ENCODE results near the gene CPNE4.
"Not testable (repeated sequence)": the region's sequence is repeated elsewhere in the genome, so short reads cannot be mapped to it uniquely, and the experiment has no call there.

CPNE4 gene

GRCh38 chr3:132016061-132017041, 18.5 kb downstream of the CPNE4 start:
- DNase-seq (ENCODE audit: low read depth, low spot score): no peak

GRCh38 chr3:132014105-132014504, 20.7 kb downstream of the CPNE4 start:
- DNase-seq (ENCODE audit: low read depth, low spot score): no peak

GRCh38 chr3:132009241-132009640, 25.6 kb downstream of the CPNE4 start:
- peak; percentile 14 for DNase-seq (ENCODE audit: low read depth, low spot score)

GRCh38 chr3:132008837-132009236, 26.0 kb downstream of the CPNE4 start:
- DNase-seq (ENCODE audit: low read depth, low spot score): no peak

- no peak for DNase-seq (ENCODE audit: low read depth, low spot score)
Measured at GRCh38 chr3:132007617-132008016, 27.2 kb downstream of the CPNE4 start.

- no peak for DNase-seq (ENCODE audit: low read depth, low spot score)
Measured at GRCh38 chr3:132006605-132007204, 28.1 kb downstream of the CPNE4 start.

GRCh38 chr3:132004571-132004970, 30.2 kb downstream of the CPNE4 start:
- DNase-seq (ENCODE audit: low read depth, low spot score): peak; percentile 85

- no peak for DNase-seq (ENCODE audit: low read depth, low spot score)
Measured at GRCh38 chr3:132003685-132004084, 31.1 kb downstream of the CPNE4 start.

DNA sequence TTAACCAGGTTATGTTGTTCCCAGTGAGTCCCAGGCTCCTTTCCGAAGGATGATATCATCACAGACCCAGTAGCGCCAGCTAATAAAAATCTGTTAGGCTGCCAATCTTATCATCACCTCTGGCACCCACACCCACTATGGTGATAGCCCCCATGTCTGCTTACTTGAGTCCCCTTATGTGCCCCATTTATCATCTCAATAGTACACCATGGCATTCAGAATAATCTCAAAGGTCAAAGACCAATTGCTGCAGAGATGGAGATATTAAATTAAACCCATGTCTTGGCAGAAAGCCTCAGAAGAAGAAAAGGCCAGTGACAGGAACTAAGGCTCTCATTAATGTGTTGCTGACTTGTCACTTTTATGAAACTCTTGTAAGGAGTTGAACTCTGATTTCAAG, 32.8 kb downstream of the CPNE4 start:
- DNase-seq (ENCODE audit: low read depth, low spot score): no peak

DNA sequence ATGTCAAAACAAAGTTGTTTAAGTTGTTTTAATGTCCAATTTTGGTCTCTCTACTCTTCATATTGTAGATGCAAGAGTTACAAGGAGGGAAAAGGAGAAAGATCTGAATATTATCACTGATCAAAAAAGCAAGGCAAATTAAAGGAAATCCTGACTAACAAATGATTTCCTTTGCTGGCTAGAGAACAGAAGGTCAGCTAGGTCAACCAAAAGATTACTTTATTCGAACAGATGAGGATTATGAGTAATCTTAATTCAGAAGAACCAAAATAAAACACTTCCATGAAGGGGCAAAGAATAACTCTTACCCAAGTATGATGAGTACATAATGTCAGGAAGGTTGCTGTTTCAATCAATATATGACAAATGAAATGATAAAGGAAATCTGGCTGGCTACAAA, 33.8 kb downstream of the CPNE4 start:
- no peak for DNase-seq (ENCODE audit: low read depth, low spot score)

- DNase-seq (ENCODE audit: low read depth, low spot score): no peak
Measured at GRCh38 chr3:131998027-131998426, 36.8 kb downstream of the CPNE4 start.

DNA sequence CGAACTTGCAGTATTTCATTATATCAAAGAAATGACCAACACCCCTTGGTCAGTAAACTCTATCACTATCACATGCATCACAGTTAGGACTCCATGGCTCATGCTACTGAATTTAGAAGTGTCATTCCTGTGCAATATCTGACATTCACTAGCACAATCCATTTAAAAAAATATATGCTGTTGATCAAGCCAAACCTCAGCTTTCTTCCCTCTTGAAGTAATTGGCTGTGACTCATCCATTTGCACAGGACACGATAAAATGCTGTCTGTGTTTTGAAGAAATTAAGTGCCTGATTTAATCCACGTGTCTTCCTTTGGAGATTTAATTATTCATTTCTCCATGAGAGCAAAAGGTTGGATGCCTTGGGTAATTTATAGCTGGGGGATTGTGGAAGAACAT, 38.9 kb downstream of the CPNE4 start:
- peak; percentile 64 for DNase-seq (ENCODE audit: low read depth, low spot score)

- DNase-seq (ENCODE audit: low read depth, low spot score): no peak
Measured at GRCh38 chr3:131989318-131989717, 45.5 kb downstream of the CPNE4 start.

- DNase-seq (ENCODE audit: low read depth, low spot score): no peak
Measured at GRCh38 chr3:131988209-131988608, 46.6 kb downstream of the CPNE4 start.

DNA sequence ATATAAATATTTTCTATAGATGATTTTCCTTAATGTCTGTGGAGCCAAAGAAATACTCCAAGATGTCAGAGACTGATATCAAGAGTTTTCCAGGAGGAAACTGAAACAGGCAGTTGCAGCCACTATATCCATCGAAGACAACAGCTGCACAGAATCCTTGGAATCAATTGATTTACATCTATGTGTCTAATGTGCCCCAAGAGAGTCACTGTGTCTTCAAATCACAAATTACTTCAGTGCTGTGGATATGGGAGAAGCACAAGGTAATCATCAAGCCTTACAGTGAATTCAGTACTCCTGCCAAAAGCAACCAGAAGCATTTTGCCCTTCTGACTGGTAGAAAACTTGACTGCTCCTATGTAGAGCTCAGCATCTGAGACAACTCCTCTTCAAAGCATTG, 51.1 kb downstream of the CPNE4 start:
- DNase-seq (ENCODE audit: low read depth, low spot score): no peak

DNA sequence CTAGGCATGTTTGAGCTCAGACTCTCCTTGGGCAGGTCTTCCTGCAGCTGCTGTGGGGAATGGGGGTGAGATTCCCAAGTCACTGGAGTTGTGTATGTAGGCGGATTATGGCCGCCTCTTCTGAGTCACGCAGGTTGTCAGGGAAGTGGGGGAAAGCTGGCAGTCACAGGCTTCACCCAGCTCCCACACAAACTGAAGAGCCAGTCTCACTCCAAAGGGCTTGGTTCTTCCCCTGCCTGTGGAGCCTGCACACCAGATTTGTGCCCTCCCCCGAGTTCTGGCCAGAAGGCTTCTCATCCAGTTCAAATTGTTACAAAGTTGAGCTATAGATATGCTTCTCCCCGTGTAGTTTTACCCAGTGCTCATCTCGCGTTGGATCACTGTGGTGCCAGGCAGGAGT, 53.5 kb downstream of the CPNE4 start:
- DNase-seq (ENCODE audit: low read depth, low spot score): no peak

- no peak for DNase-seq (ENCODE audit: low read depth, low spot score)
Measured at GRCh38 chr3:131976448-131976847, 58.4 kb downstream of the CPNE4 start.

DNA sequence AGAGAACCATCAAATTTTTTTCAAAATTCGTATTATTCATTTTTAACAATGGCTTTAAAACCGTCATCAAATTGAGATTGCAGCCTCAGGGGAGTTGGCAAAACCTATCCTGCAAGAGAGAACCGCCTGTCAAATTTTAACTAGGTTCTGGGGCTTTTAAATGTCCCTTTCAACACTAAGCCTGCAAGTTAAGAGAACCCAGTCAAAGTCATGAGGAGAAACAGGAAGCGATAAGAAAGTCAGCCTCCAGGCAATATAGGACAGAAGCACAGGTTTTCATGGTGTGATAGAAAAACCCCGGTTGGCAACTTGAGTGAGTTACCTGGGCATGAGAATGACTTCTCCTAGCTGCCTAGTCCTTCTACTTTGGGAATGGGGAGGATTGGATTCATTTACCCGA, 59.8 kb downstream of the CPNE4 start:
- DNase-seq (ENCODE audit: low read depth, low spot score): no peak

- peak; percentile 86 for DNase-seq (ENCODE audit: low read depth, low spot score)
Measured at GRCh38 chr3:131973731-131974130, 61.1 kb downstream of the CPNE4 start.

DNA sequence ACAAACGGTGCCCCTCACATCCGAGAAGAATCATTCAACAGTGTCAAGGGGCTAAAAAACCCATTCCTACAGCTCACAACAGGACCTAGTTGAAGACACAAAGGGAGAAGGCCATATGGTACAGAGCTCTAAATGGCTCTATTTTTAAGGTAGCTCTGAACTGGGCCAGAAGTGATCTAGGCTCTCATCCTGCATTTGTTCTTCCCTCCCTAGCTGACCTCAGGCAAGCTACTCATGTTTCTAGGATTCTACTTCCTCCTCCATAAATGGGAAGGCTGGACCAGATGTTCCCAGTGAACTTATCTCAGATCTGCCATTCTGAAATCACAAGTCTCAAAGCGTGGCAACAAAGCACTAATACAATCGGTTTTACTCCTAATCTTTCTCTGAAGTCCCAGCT, 62.3 kb downstream of the CPNE4 start:
- DNase-seq (ENCODE audit: low read depth, low spot score): no peak

- DNase-seq (ENCODE audit: low read depth, low spot score): peak; percentile 74
Measured at GRCh38 chr3:131972091-131972490, 62.7 kb downstream of the CPNE4 start.

DNA sequence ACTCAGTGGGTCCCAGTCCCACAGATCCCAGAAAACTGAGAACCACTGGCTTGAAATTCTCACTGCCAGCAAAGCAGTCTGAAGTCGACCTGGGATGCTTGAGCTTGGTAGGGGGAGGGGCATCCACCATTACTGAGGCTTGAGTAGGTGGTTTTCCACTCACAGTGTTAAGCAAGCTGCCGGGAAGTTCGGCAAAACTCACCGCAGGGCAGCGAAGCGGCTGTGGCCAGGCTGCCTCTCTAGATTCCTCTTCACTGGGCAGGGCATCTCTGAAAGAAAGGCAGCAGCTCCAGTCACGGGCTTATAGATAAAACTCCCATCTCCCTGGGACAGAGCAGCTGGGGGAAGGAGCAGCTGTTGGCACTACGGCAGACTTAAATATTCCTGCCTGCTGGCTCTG, 71.4 kb downstream of the CPNE4 start:
- not testable (repeated sequence) for DNase-seq (ENCODE audit: low read depth, low spot score)

DNA sequence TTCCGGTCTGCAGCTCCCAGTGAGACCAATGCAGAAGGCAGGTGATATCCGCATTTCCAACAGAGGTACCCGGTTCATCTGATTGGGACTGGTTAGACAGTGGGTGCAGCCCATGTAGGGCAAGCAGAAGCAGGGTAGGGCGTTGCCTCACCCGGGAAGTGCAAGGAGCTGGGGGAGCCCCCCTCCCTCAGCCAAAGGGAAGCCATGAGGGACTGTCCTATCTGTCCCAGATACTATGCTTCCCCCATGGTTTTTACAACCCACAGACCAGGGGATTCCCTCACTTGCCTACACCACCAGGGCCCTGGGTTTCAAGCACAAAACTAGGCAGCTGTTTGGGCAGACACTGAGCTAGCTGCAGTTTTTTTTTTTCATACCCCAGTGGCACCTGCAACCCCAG, 71.8 kb downstream of the CPNE4 start:
- DNase-seq (ENCODE audit: low read depth, low spot score): no peak
